HT1080 (cell line): ENCODE measurements around the gene UBAC1. TPM values are rescaled to one million over a fixed set of nuclear protein-coding genes. Genes with fewer than 3 reads are reported as not detected.
"Not testable (repeated sequence)": the region's sequence is repeated elsewhere in the genome, so short reads cannot be mapped to it uniquely, and the experiment has no call there.

Source experiments
- DNase-seq: peaks from one replicate; pipeline ENCODE4 v3.0.0-alpha.2; 2015; ENCODE audit warnings: low read depth
- total RNA-seq: library from RNA; depleted of rRNA; stranded (reverse); fragments of >200 nt; shearing (Covaris generic); gene quantifications from 2 replicates; pipeline ENCODE4 v1.2.3, GENCODE V29; 2014

The UBAC1 gene
- total RNA-seq, 1 experiment from 2014 or later, result 115 TPM

DNA sequence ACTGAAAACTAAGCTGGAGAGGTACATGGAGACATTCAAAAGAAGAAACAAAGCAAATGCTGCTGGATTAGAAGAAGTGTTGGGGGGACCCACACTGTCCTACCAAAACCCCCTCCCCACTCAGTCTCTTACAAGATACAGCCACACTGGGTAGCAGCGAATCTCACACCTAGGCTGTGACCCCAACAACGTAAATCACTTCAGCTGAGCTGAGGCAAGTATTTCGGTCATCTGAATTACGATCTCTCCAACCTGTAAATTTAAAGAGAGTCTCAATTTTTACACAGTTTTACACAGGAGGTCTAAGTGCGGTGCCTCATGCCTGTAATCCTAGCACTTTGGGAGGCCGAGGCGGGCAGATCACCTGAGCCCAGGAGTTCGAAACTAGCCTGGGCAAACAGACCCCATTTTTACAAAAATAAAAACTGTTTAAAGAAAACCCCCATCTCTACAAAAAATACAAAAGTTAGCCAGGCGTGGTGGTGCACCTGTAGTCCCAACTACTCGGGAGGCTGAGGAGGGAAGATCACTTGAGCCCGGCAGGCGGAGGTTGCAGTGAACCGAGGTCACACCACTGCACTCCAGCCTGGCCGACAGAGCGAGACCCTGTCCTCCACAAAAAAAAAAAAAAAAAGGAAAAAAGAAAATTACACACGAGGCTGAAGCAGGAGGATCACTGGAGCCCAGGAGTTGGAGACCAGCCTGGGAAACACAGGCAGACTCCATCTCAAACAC lies 57.2 kb downstream of the UBAC1 start:
- no peak for DNase-seq

DNA sequence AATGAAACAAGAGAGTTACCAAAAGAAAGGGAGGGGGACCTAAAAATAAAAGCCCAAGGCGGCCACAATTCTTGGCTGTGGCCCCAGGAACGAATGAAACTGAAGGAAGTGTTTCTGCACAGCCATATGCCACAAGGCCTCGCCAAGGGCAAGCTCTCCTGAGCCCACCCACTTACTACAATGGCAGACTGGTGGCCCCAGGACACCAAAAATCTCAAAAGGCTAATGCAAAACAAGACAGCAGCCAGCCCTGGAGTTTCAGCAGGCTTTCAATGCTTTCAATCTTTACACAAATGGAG lies 57.9 kb downstream of the UBAC1 start:
- DNase-seq, result no peak

DNA sequence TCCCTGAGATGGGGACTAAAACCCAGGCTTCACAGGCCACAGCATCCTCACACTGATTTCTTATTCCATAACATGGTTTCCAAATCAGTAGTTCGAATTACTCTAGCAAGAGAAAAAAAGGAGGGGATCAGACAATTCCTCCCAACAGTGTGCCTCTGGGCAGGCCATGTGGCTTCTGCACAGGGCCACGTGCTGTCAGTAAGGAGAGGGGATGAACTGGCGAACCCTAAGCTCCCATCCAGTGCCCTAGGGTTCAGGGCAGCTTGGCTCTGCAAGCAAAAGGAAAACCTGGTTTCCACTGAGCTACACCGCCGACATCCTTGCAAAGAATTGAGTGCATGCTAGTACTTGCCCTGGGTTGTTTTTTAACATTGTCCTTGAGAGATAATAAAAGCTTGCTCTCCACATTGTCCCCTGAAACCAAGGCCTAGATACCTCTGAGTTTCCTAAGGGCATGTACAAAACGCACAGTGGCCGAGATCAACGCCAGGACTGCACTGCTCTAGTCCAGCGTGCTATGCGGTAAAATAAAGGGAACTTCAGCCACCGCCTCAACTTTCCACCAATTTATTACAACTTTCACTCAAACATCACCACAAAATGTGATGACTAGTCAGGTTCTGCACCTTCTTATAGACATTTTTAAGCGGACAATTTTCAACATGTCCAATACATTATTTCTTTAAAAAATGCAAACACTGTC lies 58.4 kb downstream of the UBAC1 start:
- DNase-seq, result no peak

DNA sequence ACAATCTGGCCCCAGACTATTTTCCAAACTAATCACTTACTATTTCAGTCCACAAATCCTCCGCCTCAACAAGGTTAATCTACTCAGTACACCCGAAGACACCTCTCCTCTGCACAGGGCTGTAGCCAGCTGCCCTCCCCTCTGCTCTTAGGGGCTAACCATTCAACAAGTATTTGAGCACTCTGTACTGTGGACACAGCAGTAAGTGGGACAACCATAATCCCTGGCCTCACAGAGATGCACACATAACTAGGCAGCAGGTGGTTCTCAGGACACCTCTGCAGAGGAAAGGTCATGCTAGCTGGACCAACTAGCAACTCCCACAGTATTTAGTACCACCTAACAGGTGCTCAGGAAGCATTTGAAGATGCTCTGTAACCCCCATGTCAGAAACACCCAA lies 59.3 kb downstream of the UBAC1 start:
- no peak for DNase-seq

DNA sequence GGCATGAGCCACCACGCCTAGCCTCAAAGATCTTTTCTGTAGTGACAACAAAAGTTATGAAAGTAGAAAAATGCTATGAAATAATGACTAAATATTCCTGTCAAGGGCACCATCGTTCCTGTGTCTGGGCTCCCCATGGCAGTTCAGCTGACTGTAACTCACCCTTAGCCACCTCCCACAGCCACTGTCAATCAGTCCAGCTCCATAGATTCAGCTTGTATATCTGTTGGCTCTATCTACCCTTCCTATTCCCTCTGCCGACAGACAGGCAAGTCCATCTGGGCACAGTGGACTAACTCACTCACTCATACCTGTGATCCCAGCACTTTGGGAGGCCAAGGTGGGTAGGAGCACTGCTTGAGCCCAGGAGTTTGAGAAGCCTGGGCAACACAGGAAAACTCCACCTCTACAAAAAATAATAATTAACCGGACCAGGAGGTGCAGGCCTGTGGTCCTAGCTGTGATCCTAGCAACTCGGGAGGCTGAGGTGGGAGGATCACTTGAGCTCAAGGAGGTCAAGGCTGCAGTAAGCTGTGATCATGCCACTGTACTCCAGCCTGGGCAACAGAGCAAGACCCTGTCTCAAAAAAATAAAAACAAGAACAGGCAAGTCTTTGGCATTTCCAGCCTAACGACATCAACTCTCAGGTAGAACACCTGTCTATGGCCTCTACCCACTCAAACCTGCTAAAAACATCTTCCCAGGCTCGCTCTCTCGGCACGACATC lies 60.0 kb downstream of the UBAC1 start:
- no peak for DNase-seq

DNA sequence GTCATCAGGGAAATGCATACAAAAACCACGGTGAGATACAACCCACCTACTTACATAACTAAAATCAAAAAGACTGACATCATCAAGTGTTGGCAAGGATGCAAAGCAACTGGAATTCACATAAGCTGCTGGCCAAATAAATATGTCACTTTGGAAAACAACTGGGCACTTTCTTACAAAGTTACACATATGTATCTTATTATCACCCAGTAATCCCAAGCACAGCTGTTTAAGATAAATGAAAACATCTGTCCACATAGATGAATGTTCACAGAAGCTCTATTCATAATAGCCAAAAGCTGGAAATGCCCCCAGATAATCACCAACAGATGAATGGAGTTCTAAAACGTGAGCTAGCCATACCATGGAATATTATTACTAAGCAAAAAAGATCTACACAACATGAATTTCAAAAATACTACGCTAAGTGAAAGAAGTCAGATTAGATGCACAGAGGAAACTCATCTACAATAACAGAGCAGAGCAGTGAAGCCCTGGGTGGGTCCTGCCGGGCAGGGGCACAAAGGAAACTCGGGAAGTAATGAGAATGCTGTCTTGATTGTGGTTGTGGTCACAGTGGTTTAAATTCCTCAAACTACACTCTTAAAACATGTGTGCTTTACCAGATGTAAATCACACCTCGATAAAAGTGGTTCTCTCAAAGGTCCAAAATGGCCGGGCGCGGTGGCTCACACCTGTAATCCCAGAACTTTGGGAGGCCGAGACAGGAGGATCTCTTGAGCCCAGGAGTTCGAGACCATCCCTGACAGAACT lies 62.4 kb downstream of the UBAC1 start:
- peak; percentile 27 for DNase-seq

DNA sequence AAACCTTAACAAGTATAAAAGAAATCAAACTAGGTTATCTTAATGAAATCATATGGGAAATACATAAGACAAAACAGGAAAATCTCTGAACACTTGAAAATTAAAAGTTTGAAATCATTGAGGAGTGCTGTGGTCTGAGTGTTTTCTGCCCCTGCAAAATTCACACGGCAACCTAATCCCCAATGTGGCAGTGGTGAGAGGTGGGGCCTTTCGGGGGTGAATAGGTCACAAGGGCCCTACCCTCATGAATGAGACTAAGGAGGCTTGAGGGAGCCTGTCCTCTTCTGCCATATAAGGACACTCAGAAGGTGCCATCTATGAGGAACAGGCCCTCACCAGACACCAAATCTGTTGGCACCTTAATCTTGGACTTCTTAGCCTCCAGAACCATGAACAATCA lies 64.5 kb downstream of the UBAC1 start:
- DNase-seq, result no peak

DNA sequence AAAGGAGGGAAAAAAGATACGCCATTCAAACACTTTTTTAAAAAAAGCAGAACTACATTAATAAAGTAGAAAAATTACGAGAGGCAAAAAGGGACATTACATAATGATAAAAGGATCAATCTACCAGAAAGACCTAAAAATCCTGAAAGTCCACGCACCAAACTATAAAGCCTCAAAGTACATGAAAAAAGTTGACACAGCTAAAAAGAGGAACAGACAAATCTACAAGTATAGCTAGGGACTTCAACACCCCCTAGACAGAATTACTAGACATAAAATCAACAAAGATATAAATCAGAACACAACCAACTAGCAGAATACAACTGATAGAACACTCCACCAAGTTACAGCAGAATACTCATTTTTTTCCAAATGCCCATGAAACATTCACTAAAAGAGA lies 65.0 kb downstream of the UBAC1 start:
- DNase-seq, result no peak

DNA sequence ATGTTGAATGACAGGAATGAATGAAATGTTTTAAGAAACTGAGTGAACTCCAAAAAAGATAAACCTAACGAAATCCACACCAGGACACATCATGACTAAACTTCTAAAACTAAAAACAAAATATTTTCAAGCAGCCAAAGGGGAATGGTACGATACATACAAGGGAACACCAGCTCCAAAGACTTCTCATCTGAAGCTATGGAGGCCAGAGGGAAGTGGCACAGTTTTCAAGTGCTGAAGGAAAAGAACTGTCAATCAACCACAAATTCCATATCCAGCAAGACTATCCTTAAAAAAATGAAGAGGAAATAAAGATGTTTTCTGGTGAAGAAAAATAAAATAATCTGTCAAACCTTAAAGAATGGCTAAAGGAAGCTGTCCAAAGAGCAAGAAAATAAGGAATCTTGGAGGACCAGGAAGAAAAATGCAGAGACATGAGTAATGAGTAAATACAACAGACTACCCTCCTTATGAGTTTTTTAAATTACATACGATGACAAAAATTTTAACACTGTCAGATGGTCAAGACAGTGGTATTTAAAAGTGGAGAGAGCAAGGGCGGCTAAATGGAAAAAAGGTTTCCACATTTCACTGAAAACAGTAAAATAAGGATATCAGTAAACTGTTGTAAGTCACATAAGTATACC lies 65.8 kb downstream of the UBAC1 start:
- no peak for DNase-seq

DNA sequence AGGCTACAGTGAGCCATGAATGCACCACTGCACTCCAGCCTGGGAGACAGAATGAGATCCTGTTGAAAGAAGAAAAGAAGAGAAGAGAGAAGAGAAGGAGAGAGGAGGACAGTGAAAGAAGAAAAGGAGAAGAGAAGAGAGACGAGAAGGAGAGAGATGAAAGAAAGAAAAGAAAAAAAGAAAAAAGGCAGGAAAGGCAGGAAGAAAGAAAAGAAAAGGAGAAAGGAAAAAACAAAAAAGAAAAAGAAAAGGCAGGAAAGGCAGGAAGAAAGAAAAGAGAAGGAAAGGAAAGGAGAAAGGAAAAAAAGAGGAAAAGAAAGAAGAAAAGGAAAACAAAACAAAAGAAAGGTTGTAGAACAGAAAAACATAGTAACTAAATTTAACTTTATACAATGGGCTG lies 68.1 kb downstream of the UBAC1 start:
- no peak for DNase-seq

DNA sequence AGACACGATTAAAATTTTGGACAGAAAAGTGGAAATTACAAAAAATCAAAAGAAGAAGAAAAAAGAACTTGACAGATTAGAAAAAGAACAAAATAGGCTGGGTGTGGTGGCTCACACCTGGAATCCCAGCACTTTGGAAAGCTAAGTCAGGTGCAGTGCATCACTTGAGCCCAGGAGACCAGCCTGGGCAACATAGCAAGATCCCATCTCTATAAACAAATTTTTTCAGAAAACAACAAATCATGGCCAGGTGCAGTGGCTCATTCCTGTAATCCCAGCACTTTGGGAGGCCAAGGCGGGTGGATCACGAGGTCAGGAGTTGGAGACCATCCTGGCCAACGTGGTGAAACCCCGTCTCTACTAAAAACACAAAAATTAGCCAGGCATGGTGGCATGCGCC lies 68.8 kb downstream of the UBAC1 start:
- not testable (repeated sequence) for DNase-seq

DNA sequence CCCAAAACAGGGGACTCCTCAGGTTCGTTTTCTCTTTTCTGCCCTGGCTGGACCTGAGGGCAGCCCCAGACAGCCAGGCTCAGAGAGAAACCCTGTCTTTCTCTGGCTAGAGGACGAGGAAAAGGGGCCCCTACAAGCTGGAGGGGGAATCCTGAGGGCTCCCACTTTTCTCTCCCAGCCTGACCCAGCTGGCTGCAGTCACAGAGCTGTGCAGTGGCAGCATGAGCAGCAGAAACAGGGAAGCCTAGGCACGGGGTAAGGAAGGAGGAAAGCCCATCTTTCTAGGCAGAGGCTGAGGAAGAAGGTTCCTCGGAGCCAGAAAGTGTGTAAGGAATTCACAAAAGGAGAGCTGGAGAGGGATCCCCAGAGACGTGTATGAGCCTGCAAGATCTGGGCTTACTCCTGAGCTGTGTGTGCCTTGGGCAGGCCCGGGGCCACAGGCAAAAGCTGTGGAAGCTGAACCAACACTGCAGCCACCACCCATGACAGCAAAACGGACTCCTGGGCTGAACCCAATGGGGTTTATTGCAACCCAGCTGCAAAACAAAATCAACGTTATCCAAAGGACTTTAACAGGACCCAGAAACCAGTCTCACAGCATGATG lies 70.0 kb downstream of the UBAC1 start:
- no peak for DNase-seq

DNA sequence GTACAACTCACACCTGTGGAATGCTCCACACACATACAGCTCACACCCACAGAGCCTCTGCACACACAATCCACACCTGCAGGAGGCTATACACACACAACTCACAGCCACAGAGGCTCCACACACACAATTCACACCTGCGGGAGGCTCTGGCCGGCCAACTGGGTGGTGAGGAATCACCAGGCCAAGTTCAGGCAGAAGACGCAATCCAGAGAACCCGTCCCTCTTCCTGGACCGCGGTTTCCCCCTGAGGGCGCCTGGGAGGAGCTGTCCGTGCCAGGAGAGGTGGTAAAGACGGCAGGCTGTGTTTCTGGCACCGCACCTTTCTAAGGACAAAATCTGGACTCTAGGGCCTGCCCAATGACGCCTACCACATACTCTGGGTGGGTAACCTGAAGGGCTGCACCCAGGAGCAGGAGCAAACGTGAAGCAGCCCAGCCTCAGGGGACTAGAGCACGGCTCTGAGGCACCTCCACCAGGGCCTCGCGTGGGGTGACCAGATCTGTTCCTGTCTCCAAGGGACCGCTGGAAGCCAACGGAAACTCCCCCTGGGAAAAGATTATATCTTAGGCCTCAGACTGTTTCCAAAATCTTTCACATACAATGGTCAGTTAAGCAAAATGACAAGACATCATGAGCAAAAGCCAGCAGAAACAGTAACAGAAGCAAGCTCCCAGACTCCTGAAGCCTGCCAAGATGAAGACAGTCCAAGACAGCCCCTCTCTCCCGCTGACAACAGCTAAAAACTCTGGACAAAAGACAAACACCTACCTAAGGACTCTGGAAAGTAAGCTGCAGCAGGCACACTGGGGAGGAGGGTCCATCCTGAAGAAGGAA lies 70.8 kb downstream of the UBAC1 start:
- no peak for DNase-seq

DNA sequence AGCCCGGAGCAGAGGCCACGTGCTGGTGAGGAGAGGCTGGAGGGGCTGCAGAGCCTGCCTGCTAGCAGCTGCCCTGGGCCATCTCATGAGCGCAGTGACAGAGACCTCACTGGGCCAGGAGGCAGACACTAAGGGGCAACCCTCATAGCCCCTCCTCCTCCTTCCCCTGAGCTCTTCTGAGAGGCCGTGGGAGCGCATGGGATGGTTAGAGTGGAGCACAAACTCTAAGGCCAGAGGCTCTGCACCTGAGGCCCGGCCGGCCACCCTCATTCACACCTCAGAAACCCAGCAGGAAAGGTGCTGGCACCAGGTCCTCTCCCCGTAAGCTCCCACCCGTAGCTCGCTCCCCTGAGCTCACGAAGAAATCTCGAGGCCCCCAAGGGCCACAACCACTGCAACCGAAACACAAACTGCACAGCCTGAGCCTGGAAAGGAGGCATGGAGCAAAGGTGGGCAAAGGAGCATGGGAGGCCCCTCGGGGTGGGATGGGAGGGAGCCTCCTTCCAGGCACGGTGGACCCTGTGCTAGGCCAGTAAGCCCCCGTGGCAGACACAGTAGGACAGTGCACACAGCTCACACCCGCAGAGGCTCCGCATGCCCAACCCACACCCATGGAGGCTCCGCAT lies 71.5 kb downstream of the UBAC1 start:
- DNase-seq, result no peak

DNA sequence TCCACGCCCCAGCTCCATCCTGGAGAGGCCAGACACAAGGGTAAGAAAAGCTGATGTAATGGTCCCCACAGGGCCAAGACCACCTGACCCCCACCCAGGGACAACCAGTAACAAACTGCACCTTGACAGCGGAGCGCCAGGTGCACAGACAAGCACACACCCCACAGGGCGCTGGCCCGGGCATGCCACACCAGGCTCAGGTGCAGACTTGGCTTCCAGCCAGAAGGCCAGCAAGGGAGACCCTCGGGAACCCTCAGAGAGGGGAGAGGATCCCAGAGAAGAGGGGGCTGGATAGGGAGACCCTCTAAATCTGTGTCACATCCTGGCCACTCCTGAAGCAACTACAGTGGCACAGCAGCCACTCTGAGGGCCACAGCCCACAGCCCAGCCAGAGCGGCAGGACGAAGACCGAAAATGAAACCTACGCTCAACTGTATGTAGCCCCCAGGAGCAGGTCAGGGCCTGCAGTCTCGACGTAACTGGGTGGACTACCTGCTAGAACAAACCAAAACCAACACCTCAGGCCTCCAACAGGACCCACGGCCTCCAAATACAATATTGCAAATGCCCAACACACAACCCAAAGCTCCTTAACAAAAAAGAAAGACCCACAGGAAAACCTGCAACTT lies 72.3 kb downstream of the UBAC1 start:
- no peak for DNase-seq

DNA sequence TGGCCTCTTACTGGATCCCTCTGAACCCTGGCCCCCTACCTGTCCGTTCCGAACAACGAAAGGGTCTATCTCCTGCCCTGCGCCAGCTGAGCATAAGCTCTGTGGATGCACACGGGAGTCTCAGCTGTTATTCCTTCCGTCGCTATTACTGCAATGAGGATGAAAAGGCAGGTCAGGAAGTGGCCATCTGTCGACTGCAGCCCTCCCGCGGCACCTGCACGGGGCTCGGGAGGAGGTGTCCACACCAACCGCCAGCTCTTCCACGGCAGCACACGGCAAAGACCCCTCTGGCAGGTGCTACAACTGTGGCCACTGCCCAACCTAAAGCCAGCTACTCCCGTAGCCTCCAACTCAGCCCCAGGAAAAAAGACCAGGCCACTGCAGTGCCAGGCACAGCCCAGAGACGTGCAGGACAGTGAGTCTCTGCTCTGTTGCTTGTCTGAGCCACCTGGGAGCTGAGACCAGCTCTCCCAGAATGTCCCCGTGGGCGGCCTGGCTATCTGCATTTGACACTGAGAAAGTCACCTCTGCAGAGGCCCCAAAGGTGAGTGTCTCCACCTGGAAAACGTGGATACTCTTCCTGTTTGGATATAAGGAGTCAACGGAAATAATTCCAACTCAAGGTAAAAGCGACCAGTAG lies 72.9 kb downstream of the UBAC1 start:
- DNase-seq, result no peak

DNA sequence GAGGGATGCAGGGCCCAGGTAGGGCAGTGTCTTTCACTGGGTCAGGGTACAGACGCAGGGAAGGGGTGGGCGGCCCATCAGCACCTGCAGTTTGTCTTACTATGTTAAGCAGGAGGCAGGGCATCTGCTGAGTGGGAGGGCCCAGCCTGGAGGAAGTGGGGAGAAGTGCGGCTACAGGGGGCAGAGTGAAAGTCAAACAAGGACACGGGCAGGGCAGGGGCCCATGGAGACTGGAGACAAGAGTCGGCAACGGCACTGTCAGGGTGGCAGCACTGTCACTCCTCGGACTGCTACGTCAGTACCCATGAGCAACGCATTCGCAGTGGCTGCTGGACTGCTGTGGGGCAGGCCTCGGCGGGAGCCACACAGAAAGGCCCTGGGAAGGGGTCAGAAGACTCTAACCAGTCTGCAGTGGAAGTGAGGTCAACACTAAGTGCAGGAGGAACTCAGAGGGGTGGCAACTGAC lies 73.6 kb downstream of the UBAC1 start:
- no peak for DNase-seq

DNA sequence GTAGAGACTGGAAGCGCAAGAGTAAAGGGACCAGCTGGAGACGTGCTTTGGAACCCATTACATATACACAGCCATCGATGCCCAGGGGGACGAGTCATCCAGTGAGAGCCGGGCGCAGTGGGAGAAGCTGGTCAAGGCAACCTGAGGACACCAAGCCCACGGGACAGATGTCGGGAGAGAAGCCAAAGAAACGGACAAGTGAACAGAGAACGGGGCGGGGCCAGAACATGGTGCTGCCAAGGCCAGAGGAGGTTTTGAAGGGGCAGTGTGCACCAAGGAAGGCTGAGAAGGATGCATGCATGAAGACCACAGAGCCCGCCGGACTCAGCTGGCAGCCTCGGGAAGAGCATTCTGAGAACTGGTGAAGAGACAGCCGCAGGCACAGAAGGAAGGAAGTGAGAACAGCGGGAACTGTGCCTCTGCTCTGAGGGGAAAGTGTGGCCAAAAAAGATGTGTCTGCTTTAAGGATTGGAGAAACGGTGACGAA lies 74.1 kb downstream of the UBAC1 start:
- DNase-seq, result no peak
